NCI-H2196 treated with DMSO at 0.1 percent for 48 hours (cell line): ENCODE results near the gene PFKFB4.
"Not testable (repeated sequence)": the region's sequence is repeated elsewhere in the genome, so short reads cannot be mapped to it uniquely, and the experiment has no call there.

Experiments
- DNase-seq: peaks from one replicate; lab custom pipeline; 2025; ENCODE audit not compliant: unreplicated experiment; lab: John Stamatoyannopoulos, UW

PFKFB4 gene

DNA sequence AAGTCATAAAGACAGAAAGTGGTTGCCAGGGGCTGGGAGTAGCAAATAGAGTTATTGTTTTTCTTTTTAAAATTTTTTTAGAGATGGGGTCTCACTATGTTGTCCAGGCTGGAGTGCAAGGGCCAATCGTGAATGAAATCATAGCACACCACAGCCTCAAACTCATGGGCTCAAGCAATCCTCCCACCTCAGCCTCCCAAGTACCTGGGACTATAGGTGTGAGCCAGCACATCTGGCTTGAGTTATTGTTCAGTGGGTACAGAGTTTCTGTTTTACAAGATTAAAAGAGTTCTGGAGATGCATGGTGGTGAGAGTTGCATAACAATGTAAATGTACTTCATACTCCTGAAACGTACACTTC lies 23.6 kb downstream of the PFKFB4 start:
- no peak for DNase-seq

DNA sequence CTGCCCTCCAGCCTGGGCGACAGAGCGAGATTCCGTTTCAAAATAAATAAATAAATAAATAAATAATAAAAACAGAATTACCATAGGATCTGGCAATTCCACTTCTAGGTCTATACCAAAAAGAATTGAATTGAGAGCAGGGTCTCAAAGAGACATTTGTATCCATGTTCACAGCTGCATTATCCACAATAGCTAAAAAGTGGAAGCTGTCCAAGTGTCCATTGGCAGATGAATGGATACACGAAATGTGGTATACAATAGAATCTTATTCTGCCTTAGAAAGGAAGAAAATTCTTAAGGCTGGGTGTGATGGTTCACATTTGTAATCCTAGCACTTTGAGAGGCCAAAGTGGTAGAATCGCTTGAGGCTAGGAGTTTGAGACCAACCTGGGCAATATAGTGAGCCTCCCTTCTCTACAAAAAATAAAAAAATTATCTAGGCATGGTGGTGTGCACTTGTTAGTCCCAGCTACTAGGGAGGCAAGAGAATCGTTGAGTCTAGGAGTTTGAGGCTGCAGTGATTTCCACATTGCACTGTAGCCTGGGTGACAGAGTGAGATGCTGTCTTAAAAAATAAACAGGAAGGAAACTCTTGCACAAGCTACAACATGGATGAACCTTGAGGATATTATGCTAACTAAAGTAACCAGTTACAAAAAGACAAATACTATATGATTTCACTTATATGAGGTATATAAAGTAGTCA lies 24.2 kb downstream of the PFKFB4 start:
- DNase-seq: no peak

DNA sequence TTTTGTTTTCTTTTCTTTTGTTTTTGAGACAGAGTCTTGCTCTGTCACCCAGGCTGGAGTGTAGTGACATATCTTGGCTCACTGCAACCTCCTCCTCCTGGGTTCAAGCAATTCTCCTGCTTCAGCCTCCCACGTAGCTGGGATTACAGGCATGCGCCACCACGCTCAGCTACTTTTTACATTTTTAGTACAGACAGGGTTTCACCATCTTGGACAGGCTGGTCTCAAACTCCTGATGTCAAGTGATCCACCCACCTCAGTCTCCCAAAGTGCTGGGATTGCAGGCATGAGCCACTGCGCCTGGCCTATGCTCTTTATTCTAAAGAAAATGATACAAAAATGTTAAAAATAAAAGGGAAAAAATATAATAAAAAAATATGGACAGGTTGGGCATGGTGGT lies 25.9 kb downstream of the PFKFB4 start:
- not testable (repeated sequence) for DNase-seq

DNA sequence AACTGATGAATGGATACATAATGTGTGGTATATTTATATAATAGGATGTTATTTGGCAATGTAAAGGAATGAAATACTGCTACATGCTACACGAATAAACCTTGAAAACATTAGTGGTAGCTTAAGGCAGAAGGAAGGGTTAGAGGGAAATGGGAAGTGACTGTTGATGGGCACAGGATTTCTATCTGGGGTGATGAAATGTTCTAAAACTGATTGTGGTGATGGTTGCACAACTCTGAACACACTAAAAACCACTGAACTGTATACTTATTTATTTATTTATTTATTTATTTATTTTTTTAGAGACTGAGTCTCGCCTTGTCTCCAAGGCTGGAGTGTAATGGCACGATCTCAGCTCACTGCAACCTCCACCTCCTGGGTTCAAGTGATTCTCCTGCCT lies 27.8 kb downstream of the PFKFB4 start:
- DNase-seq: no peak

DNA sequence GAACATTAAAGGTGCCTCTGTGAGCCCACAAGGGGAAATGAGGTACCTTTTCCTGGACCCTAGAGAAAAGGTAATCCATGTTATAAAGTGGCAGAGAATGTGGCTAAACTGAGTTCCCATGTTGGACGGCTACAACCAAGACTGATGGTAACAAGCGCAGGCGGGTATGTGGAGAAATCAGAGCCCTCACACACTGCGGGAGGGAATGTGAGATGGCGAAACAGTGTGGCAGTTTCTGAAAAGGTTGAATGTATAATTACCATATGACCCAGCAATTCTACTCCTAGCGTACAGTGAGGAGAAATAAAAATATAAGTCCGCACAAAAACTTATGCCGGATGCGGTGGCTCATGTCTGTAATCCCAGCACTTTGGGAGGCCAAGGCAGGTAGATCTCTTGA lies 28.6 kb downstream of the PFKFB4 start:
- no peak for DNase-seq

DNA sequence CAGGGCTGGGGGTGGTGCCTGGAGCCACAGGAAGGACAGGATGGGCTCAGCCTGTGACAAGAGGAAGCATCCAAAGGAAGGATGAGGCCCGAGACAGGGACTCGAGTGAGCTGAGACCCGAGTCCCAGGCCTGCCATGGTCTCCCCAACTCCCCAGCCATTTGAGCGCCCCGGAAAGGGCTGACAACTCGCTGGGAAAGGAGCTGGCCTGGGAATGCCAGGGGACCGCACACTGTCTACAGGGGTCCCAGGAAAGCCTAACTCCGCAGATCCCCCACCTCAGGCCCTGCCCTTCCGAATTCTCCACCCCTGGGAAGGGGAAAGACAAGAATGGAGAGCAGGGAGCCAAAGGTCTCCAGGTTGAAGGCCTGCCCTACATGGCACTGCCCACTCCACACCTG lies 31.6 kb downstream of the PFKFB4 start:
- no peak for DNase-seq

DNA sequence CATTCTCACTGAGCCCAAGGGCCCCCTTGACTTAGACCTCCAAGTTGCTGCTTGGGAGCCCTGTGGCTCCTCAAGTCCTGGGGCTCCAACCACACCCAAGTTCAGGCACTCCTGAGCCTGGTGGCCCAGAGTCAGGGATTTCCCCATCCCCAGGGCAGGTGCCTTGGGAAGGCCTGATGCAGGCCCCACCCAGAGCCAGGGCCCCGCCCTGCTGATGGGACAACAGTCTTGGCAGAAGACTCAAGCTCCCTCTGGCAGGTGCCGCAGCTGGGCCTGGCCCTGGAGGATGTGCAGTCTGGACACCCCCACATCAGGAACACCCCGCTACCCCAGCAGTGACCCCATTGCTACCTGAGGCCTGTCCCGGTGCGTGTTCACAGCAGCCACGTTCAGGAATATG lies 35.0 kb downstream of the PFKFB4 start:
- DNase-seq: no peak

DNA sequence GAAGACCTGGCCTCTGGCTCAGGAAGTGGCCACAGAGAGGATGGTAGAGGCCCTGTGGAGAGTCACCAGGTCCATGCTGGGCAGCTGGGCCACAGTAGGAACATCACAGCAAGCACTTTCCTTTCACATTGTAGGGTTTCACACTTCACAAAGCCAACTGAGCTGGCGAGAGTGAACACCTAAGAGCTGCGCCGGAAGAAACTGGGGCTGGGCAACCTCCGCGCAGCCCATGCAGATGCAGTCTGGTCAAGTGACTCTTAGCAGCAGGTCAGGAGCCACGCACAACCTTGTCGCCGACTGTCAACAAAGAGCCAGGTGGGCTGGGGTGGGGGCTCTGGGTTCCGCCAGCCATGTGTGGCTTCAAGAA lies 37.3 kb downstream of the PFKFB4 start:
- DNase-seq: no peak

DNA sequence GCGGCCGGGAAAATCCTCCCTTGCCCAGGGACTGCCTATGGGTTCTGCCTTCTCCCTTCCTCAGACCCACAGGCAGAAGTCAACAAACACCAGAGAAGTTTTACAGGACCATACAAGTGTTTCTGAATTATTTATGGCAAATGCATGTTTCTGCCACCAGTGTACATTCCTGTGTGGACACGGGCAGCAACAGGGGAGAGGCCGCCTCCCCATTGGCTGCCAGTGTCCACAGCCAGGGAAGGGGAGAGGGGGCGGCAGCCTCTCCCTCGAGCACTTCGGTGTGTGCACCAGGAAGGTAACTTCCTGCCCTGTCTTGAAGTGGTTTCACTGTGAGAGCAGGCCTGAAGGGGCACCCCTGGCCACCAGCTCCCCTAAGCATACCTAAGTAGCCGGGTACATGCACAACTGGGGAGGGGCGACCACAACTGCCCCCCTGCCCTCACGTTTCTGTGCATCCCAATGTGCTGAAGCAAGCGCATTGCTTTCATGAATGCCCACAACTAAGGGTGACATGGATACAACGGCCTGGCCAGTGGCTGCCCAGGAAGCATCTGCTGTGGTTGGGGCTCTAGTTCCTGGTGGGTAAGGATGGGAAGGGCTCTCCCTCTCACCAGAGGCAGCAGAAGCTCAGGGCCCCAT lies 37.8 kb downstream of the PFKFB4 start:
- DNase-seq: no peak

DNA sequence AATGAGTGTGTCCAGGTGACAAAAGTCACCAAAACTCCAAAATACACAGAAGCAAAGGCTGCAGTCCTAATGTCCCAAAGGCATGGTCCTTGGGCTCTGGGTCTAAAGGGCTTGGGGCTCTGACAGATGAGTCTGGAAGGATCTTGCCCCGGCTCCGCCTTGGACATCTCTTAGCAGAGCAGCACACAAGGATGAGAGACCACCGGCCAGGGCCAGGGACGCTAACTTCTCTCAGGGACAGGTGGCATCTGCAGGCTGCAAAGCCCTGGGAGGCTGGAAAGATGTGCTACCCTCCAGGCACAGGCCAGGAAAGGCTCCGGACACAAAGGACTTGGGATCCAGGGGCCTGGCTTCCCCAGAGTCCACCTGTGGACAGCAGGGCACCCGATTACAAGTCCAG lies 38.5 kb downstream of the PFKFB4 start:
- no peak for DNase-seq

DNA sequence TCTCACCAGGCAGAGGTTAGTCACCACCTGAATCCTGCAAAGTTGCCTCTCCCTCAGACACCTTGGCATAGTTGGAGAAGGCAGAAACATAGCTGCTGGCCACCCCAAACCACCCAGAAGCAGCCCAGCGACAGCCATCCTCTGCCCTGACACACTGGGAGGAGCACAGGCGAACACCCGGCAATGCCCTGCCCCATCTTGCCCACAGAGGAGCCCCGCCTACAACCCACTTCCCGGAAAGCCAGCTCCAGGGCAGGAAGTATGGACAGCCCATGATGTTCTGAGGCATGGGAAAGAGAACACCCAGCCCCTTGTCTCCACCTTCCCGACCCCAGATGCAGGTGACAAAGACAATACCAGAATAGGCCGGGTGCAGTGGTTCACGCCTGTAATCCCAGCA lies 40.0 kb downstream of the PFKFB4 start:
- DNase-seq: no peak

DNA sequence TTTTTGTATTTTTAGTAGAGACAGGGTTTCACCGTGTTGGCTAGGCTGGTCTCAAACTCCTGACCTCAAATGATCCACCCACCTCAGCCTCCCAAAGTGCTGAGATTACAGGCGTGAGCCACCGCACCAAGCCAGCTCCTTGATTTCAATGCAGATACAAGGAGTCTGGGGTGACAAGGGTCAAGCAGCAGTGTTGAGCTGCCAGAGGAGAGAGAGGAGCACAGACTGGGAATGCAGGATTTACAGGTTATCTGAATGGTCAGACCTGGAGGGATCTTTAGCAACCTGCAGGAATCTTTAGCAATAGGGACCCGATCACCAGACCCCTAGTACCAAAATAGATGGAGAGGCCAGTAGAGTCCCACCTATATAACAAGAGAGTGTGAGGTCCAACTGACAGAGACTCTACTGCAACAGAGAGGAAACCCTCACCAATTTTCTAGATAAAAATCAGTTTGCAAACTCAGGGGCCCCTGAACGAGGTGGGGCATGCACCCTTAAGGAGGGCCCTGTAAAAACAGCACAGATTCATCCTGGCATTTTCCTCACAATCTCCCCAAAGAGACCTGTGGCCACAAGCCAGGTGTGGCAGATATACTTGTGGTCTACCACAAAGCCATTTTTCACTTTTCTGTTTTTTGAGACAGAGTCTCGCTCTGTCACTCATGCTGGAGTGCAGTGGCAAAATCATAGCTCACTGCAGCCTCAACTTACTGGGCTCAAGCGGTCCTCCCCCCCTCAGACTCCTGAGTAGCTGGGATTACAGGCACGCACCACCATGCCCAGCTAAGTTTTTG lies 42.0 kb downstream of the PFKFB4 start:
- no peak for DNase-seq

DNA sequence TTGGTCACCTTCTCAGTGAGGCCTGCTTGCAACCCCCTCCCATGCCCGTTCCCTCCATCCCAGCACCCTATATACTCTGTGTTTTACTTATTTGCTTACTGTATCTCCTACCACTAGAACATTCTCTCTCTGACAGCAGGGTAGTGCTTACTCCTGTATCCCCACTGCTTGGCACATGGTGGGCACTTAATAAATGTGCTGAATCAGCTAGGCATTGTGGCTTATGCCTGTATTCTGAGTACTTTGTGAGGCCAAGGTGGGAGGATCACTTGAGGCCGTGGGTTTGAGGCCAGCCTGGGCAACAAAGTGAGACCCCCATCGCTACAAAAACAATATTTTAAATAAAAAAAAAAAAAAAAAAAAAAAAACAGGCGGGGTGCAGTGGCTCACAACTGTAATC lies 45.1 kb downstream of the PFKFB4 start:
- DNase-seq: no peak

- no peak for DNase-seq
Measured at GRCh38 chr3:48507256-48508061, 49.1 kb downstream of the PFKFB4 start.

DNA sequence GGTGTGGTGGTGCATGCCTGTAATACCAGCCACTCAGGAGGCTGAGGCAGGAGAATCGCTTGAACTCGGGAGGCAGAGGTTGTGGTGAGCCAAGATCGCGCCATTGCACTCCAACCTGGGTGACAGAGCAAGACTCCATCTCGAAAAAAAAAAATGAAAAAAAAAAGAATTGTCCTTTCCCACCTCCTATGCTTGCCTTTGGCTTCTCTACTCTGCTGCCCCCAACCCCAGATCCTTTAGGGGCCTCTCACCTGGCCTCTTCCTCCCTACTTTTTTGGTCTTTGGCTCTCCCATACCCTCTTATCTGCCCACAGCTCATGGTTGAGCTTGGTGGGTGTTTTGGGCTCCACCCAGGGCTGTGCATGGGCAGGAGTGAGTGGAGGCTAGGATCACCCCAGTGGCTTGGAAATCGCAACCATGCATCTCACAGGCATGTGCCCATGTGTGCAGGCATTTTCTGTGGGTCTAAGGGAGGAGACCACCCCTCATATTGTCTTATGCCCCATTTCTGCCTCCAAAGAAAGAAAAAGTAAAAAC lies 50.6 kb downstream of the PFKFB4 start:
- no peak for DNase-seq

- DNase-seq: no peak
Measured at GRCh38 chr3:48505146-48505545, 51.5 kb downstream of the PFKFB4 start.

DNA sequence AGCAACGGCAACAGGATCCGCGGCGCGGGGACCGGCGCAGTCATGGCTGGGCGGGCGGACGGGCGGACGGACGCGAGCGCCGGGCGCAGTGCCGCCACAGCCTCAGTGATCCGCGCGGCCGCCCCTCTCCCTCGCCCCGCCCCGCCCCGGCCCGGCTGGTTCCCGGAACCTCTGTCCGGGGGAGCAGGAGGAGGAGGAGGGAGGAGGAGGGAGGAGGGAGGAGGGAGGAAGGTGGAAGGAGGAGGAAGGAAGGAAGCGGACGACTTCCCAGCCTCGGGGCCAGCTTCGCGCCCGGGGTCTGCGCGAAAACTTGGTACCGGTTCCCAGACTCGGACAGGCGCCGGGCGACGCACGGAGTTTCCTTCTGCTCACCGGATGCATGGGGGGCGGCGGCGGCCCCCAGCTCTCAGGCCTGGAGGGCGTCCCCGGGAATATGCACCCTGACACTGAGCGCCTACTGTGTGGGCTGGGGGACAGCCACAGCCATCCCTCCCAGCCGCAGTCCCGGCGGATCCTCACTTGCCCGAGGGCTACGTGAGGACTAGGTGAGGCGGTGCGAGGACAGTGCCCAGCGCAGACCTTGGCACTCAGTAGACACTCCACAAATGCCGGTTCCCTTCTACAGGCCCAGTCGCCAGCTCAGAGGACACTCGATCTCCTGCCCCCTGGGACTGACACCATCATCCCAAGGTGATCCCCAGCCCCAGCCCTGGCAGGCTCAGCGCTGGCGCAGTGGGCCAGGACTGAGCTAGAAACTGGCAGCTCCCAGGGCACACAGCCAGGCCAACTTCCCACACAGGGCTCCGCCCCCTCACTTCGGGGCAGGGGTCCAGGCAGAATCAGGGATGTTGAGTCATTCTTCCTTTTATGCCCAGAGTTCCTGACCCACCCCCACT lies 52.3 kb downstream of the PFKFB4 start, which contains the start of gene SHISA5:
Gene SHISA5, minus strand, starts transcription at position 124 of the 896 bp plus-strand sequence. Its CDS starts 80 bp downstream, at position 44.
- DNase-seq: no peak

- no peak for DNase-seq
Measured at GRCh38 chr3:48503401-48504050, 53.1 kb downstream of the PFKFB4 start.

GRCh38 chr3:48502728-48503168 lies 53.9 kb downstream of the PFKFB4 start:
- no peak for DNase-seq
